GM10266 (cell line): ENCODE results near the gene PPIL4.

ENCODE experiments used
- DNase-seq: peaks from one replicate; pipeline ENCODE4 v3.0.0; 2012; ENCODE audit errors: extremely low spot score
- CTCF ChIP-seq: IDR thresholded peaks from 2 replicates; pipeline ENCODE4 v1.5.1; 2012; ENCODE audit warnings: mild to moderate bottlenecking, low read depth; ENCODE audit not compliant: control insufficient read depth, insufficient read depth; ENCODE audit errors: missing control alignments

PPIL4 gene

GRCh38 chr6:149456311-149457021 lies 89.4 kb downstream of the PPIL4 start:
- TF ChIP-seq CTCF = no peak
- DNase-seq = no peak

- TF ChIP-seq CTCF = no peak
Observed at GRCh38 chr6:149455031-149455732, 90.7 kb downstream of the PPIL4 start.

More at GRCh38 chr6:149455031-149455732, 90.7 kb downstream of the PPIL4 start:
- no peak for DNase-seq
